Activated naive CD4-positive, alpha-beta T cell treated with Interleukin-2 at 50 U/mL for 16 hours (primary cell): ENCODE results near the gene TMEM120B.
"Not testable (repeated sequence)": the region's sequence is repeated elsewhere in the genome, so short reads cannot be mapped to it uniquely, and the experiment has no call there.

Source experiments
- DNase-seq: peaks from one replicate; pipeline ENCODE4 v3.0.0-alpha.2; 2020

Gene TMEM120B

DNA sequence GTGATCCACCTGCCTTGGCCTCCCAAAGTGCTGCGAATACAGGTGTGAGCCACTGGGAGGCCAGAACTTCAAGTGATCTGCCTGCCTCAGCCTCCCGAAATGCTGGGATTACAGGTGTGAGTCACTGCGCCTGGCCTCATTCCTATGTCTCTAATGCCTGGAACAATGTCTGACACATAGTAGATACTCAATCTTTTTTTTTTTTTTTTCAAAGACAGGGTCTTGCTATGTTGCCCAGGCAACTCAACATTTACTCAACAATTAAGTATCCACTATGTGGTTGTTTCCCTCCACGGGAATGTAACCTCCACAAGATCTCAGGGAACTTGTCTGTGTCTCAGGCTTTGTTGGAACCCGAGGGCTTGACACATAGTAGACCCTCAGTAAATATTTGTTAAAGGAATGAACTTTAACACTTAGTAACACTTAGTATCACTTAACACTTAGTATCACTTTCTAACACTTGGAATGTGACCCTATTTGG lies 3.0 kb upstream of the TMEM120B start:
- DNase-seq: no peak

- DNase-seq: no peak
Observed at GRCh38 chr12:121711361-121712189, 977 bp upstream of the TMEM120B start.

GRCh38 chr12:121712190-121712460 lies 427 bp upstream of the TMEM120B start:
- DNase-seq: peak; percentile 10

- no peak for DNase-seq
Observed at GRCh38 chr12:121713257-121713777, 765 bp downstream of the TMEM120B start.

GRCh38 chr12:121713793-121714192 lies 1.2 kb downstream of the TMEM120B start:
- DNase-seq: no peak

- not testable (repeated sequence) for DNase-seq
Observed at GRCh38 chr12:121715055-121715454, 2.5 kb downstream of the TMEM120B start.

- DNase-seq: no peak
Observed at GRCh38 chr12:121715862-121716435, 3.4 kb downstream of the TMEM120B start.

DNA sequence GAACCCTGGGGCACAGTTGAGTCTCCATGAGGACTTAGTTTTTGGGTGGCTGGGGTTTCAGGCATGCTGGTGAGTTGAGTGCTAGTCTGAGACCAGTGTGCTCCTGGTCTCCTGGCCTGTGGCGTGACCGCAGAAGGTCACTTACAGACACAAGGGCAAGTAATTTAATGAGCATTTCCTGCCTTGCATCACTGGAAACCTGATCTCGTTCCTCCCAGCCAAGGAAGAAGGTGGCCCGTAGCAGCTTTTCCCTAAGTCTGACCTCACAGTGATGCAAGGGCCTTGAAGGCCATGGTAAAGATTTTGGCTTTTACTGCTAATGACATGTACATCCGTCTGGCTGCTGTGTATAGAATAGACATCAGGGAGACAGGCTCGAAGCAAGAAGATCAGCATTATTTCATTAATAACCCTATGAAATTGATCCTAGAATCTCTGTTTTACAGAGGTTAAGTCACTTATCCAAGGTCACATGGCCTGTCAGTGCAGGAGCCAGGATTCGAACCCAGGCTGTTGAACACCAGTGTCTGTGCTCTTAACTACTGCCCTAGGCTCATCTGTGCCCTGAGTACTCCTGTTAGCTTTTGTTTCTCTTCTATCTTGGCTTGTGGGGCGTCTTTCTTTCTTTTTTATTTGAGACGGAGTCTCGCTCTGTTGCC lies 4.6 kb downstream of the TMEM120B start:
- no peak for DNase-seq

GRCh38 chr12:121718653-121719239 lies 6.2 kb downstream of the TMEM120B start:
- DNase-seq: no peak

DNA sequence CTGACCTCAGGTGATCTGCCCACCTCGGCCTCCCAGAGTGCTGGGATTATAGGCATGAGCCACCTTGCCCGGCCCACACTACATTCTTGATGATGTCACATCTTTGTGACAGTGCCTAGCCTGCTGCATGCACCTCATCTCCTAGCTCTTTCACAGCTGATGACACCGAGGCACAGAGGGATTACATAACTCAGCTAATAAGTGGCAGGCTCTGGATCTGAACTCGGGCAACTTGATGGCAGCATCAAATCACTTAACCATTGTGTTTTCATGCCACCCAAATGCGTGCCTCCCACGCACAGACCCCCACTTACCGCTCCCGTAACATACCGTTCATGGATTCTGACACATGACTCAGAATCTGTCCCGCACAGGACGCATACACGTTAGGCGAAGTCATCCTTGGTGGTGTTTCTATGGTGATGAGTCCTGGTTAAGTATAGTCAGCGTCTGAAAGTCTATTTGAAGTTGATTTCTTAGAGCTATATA lies 7.4 kb downstream of the TMEM120B start:
- no peak for DNase-seq

- no peak for DNase-seq
Observed at GRCh38 chr12:121720762-121721161, 8.2 kb downstream of the TMEM120B start.

GRCh38 chr12:121722511-121722910 lies 10.0 kb downstream of the TMEM120B start:
- DNase-seq: no peak

- DNase-seq: no peak
Observed at GRCh38 chr12:121723200-121723599, 10.6 kb downstream of the TMEM120B start.

GRCh38 chr12:121724925-121725324 lies 12.4 kb downstream of the TMEM120B start:
- DNase-seq: no peak

GRCh38 chr12:121725423-121725822 lies 12.9 kb downstream of the TMEM120B start:
- DNase-seq: no peak

- DNase-seq: no peak
Observed at GRCh38 chr12:121729021-121729420, 16.5 kb downstream of the TMEM120B start.

GRCh38 chr12:121731473-121731872 lies 18.9 kb downstream of the TMEM120B start:
- DNase-seq: no peak

- no peak for DNase-seq
Observed at GRCh38 chr12:121733849-121734248, 21.3 kb downstream of the TMEM120B start.

DNA sequence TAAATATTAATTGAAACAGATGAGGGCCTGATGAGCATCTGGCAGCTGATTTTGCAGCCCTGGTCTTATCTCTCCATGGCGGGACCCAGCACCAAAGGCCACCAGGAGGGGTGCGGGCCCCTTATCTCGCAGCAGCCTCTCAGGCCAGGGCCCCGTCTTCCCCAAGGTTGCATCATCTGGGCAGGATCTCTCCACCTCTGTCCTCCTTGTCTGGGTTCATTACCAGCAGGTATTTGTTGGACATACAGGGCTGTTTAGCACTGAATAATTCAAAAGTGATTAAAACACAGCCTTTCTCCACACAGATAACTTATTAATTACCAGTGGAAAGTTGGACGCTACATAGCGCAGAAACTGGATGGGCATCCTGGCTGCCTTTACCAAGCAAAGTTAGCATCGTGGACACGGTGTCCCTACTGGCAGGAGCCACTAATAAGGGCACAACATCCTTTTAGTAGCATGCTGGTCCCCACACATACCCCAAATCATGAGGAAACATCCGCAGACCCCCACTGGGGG lies 25.8 kb downstream of the TMEM120B start:
- DNase-seq: no peak

DNA sequence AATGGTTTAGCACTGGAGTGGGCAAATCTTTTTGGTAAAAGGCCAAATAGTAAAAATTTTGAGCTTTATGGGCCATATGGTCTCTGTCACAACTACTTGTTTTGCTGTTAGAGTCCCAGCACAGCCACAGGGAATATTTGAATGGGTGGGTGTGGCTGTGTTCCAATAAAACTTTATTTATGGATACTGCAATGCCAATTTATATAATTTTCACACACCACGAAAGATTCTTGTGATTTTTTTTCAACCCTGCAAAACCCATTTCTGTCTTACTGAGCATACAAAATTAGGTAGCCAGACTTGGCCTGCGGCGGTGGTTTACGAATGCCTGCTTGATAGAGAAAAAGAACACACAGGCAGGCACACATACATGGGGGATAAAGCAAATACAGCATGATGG lies 28.3 kb downstream of the TMEM120B start:
- no peak for DNase-seq

GRCh38 chr12:121741743-121742142 lies 29.2 kb downstream of the TMEM120B start:
- DNase-seq: no peak

GRCh38 chr12:121745545-121745944 lies 33.0 kb downstream of the TMEM120B start:
- DNase-seq: not testable (repeated sequence)

DNA sequence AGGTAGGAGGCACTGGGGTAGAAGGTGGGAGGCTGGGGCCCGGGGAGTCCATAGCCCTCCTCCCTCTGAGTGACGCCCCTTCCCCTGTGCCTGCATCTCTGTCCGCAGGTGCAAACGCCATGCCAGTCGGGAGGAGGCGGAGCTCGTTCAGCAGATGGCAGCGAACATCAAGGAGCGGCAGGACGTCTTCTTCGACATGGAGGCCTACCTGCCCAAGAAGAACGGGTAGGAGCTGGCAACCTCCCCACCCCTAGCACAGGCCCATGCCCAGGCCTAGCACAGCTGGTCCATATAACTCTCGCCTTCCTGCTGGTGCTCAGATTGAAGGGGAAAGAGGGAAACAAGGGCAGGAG lies 35.6 kb downstream of the TMEM120B start:
- DNase-seq: no peak
